Sigmoid colon (tissue), 7 donors: ENCODE results near the gene RBM15. TPM values are rescaled to one million over a fixed set of nuclear protein-coding genes. Genes with fewer than 3 reads are reported as not detected.

ENCODE experiments used
- DNase-seq: peaks from one replicate; pipeline ENCODE4 v3.0.0-alpha.2; 2019
- H3K27ac ChIP-seq, 4 donors: fragments of 200-600 bp; sonication (generic); one replicate each; pipeline ENCODE4 v1.5.1; 2016 to 2019; ENCODE audit warnings: mild to moderate bottlenecking in 1 of 4
- H3K27me3 ChIP-seq, 3 donors: fragments of 200-600 bp; sonication (generic); one replicate each; pipeline ENCODE4 v1.5.1; 2019; ENCODE audit warnings: mild to moderate bottlenecking in 1 of 3
- H3K36me3 ChIP-seq, 4 donors: fragments of 200-600 bp; sonication (generic); one replicate each; pipeline ENCODE4 v1.5.1; 2016 to 2019
- H3K4me1 ChIP-seq, 4 donors: fragments of 200-600 bp; sonication (generic); one replicate each; pipeline ENCODE4 v1.5.1; 2017 to 2019
- H3K4me3 ChIP-seq, 4 donors: fragments of 200-600 bp; sonication (generic); one replicate each; pipeline ENCODE4 v1.5.1; 2017 to 2019; ENCODE audit warnings: mild to moderate bottlenecking in 2 of 4, moderate library complexity in 1 of 4
- H3K9me3 ChIP-seq, 4 donors: fragments of 200-600 bp in 3 of 4; sonication (generic) in 3 of 4; one replicate each; pipeline versions ENCODE4 v1.5.1 to v1.6.1; 2013 to 2019
- CTCF ChIP-seq, 4 experiments: fragments of 450-650 bp in 3 of 4; fragments of 200-600 bp in 1 of 4; IDR thresholded peaks; one replicate each; pipeline ENCODE4 v1.5.1; 2016 to 2019; ENCODE audit warnings: antibody characterized with exemption in 4 of 4, mild to moderate bottlenecking in 3 of 4, moderate library complexity in 2 of 4
- EP300 ChIP-seq, 4 donors: sonication (generic); formaldehyde crosslinking; IDR thresholded peaks; one replicate each; pipeline ENCODE4 v1.6.1; 2017; ENCODE audit warnings: antibody characterized with exemption in 4 of 4
- POLR2A ChIP-seq, 2 donors: fragments of 450-650 bp; IDR thresholded peaks; one replicate each; pipeline ENCODE4 v1.6.1; 2016; ENCODE audit warnings: antibody characterized with exemption in 2 of 2, mild to moderate bottlenecking in 2 of 2, moderate library complexity in 2 of 2
- POLR2AphosphoS5 ChIP-seq, 4 donors: sonication (generic); formaldehyde crosslinking; IDR thresholded peaks; one replicate each; pipeline ENCODE4 v1.6.1; 2017; ENCODE audit warnings: antibody characterized with exemption in 4 of 4
- WGBS, 2 donors: extraction: QIAGEN DNeasy Blood & Tissue Kit; methylation state at CpG; one replicate each; pipeline ENCODE4 v1.1.7; 2013; 5-methylcytosine and 5-hydroxymethylcytosine counted together
- intact Hi-C: fragments of 100-400 bp; cut with DNase I; formaldehyde crosslinking; loops from one replicate; pipeline ENCODE4 v1.15.1; 2023
- polyA plus RNA-seq, 3 donors: library from polyadenylated mRNA; stranded (reverse); fragments of 200-250 nt; gene quantifications; one replicate each; pipeline ENCODE4 v1.2.3, GENCODE V29; 2013
- total RNA-seq, 4 donors: library from RNA; depleted of rRNA; stranded (reverse); fragments of >200 nt; gene quantifications; one replicate each; pipeline ENCODE4 v1.1.0, GENCODE V29; 2016
- donor health status: healthy with polysubstance abuse.
- donor health status: Bipolar disorder and iron deficiency.
- donor health status: healthy.

The RBM15 gene
- total and polyA plus RNA-seq, 7 donors: 1.8 to 32.1 (median 23.2) TPM

GRCh38 chr1:110347182-110347893 is 8.2 kb downstream of the RBM15 start:
- intact Hi-C loops: no loop called here
- no peaks in the 10 kb centered on the region for H3K9me3 ChIP-seq
- no peak for TF ChIP-seq POLR2AphosphoS5 (IDR thresholded peaks at IDR 0.05)
- no peak for TF ChIP-seq POLR2A (IDR thresholded peaks at IDR 0.05)
- peaks cover 0 to 17% (median 0%) of the 10 kb centered on the region in 4 donors for H3K36me3 ChIP-seq
- no peak for DNase-seq
- peaks cover 0 to 92% (median 61%) of the 10 kb centered on the region in 4 donors for H3K4me1 ChIP-seq
- no peak overlapping the region for H3K27ac ChIP-seq
- WGBS, 2 donors: 77 to 82% methylated on average over 14 of the region's 14 CpGs
- no peaks in the 10 kb centered on the region for H3K27me3 ChIP-seq
- no peak overlapping the region for H3K4me3 ChIP-seq

- 34 to 53% methylated on average over 2 of the region's 2 CpGs for WGBS, 2 donors
- TF ChIP-seq POLR2AphosphoS5 (IDR thresholded peaks at IDR 0.05): no peak
- no peak for TF ChIP-seq CTCF (IDR thresholded peaks at IDR 0.05)
- TF ChIP-seq EP300 (IDR thresholded peaks at IDR 0.05): no peak
- TF ChIP-seq POLR2A (IDR thresholded peaks at IDR 0.05): no peak
- H3K27ac ChIP-seq: peak overlapping the region in 1 of 4 donors; percentile 36
- H3K36me3 ChIP-seq: peaks cover 0 to 15% (median 0%) of the 10 kb centered on the region in 4 donors
- H3K9me3 ChIP-seq: no peaks in the 10 kb centered on the region
- no peaks in the 10 kb centered on the region for H3K27me3 ChIP-seq
- H3K4me3 ChIP-seq: no peak overlapping the region
- intact Hi-C loops: no loop called here
- no peak for DNase-seq
- peaks cover 0 to 85% (median 54%) of the 10 kb centered on the region in 4 donors for H3K4me1 ChIP-seq
These were observed 8.9 kb downstream of the RBM15 start for GRCh38 chr1:110348050-110348449.

GRCh38 chr1:110348771-110349170 is 9.6 kb downstream of the RBM15 start:
- Histone ChIP-seq H3K27me3 (no peaks in the 10 kb centered on the region), H3K4me1 (peaks cover 0 to 78% (median 47%) of the 10 kb centered on the region in 4 donors), H3K36me3 (peaks cover 0 to 15% (median 0%) of the 10 kb centered on the region in 4 donors), H3K27ac (peak overlapping the region in 1 of 4 donors; percentile 36), H3K4me3 (no peak overlapping the region), H3K9me3 (no peaks in the 10 kb centered on the region)
- TF ChIP-seq CTCF (IDR thresholded peaks at IDR 0.05) (no peak), POLR2AphosphoS5 (IDR thresholded peaks at IDR 0.05) (no peak), POLR2A (IDR thresholded peaks at IDR 0.05) (no peak)
- DNase-seq: no peak
- intact Hi-C loops: no loop called here

- TF ChIP-seq POLR2AphosphoS5 (IDR thresholded peaks at IDR 0.05): no peak
- TF ChIP-seq POLR2A (IDR thresholded peaks at IDR 0.05): no peak
- no peak for TF ChIP-seq EP300 (IDR thresholded peaks at IDR 0.05)
- no peak for TF ChIP-seq CTCF (IDR thresholded peaks at IDR 0.05)
- no peaks in the 10 kb centered on the region for H3K27me3 ChIP-seq
- no peak overlapping the region for H3K27ac ChIP-seq
- H3K4me3 ChIP-seq: no peak overlapping the region
- peaks cover 0 to 62% (median 40%) of the 10 kb centered on the region in 4 donors for H3K4me1 ChIP-seq
- WGBS, 2 donors: 92 to 93% methylated on average over 2 of the region's 2 CpGs
- no peaks in the 10 kb centered on the region for H3K9me3 ChIP-seq
- no peak for DNase-seq
- intact Hi-C loops: no loop called here
- peaks cover 0 to 15% (median 0%) of the 10 kb centered on the region in 4 donors for H3K36me3 ChIP-seq
These were observed 11.2 kb downstream of the RBM15 start for GRCh38 chr1:110350360-110350759.

- Histone ChIP-seq H3K9me3 (no peaks in the 10 kb centered on the region), H3K36me3 (peaks cover 0 to 7% (median 2%) of the 10 kb centered on the region in 4 donors), H3K27me3 (no peaks in the 10 kb centered on the region), H3K27ac (no peak overlapping the region), H3K4me1 (peaks cover 0 to 20% (median 3%) of the 10 kb centered on the region in 4 donors), H3K4me3 (no peak overlapping the region)
- DNase-seq: no peak
- 62 to 76% methylated on average over 1 of the region's 1 CpG for WGBS, 2 donors
- TF ChIP-seq POLR2A (IDR thresholded peaks at IDR 0.05): no peak
- no peak for TF ChIP-seq EP300 (IDR thresholded peaks at IDR 0.05)
- TF ChIP-seq POLR2AphosphoS5 (IDR thresholded peaks at IDR 0.05): no peak
- no peak for TF ChIP-seq CTCF (IDR thresholded peaks at IDR 0.05)
- intact Hi-C loops: no loop called here
These were observed 16.1 kb downstream of the RBM15 start for GRCh38 chr1:110355321-110355720.
